ENCODE results near the gene STX7.

The STX7 gene

DNA sequence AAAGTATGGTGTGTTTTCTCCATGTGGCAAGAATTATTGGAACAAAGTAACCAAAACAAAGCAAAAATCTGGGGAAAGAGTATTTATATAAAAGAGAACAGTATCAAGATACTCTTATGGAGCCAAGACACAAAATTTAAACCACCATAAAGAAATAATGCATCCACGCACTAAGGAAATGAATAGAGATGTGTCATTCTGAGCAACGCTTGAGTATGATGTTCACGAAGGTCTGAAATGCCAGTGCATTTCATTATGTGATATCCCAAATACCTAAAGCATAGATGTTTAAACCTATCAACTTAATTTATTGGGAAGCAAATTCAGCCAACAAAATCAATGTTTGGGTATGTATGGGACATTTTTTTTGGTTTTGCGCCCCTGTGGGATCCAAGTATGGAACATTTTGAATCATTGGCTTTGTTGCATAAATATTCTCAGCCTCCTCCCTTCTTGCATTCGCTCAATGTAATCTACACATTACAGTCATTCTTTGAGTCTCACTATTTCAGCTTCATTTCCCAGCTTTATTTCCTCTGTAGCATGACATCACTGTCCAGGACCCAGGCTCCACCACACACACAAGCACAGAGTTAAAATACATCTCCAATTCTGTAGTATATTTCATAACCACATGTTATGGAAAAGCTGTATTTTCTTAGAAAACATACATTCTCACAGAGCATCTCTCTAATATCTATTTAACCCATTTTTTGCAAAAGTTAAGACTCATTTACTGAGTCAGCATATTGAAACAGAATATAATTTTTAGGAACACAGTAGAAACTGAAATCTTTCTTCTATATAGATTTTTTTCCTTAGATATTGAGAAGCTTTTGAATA is 100.0 kb downstream of the STX7 start:
- no peak for DNase-seq

DNA sequence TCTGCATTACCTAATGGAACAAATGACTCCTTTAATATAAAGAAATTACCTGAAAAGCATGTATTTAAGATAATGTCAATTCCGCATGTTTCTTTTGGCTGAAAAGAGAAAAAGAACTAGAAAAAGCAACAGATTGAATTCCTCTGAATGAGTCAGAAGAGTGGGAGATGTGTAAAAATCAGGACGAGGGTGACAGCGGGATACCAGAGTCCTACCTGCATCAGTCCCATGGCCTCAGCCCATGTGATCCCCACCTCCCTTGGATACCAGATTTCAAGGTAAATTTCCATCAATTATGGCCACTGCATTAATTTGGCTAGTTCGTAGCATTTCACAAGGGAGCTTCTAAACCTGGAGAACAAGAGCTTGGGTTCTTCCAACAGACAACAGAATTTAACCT is 101.6 kb downstream of the STX7 start:
- DNase-seq = no peak

GRCh38 chr6:132410830-132411229 is 102.1 kb downstream of the STX7 start:
- DNase-seq = no peak

GRCh38 chr6:132405143-132405915 is 107.6 kb downstream of the STX7 start:
- DNase-seq = no peak

- DNase-seq = no peak
Observed at GRCh38 chr6:132404736-132405135, 108.2 kb downstream of the STX7 start.

DNA sequence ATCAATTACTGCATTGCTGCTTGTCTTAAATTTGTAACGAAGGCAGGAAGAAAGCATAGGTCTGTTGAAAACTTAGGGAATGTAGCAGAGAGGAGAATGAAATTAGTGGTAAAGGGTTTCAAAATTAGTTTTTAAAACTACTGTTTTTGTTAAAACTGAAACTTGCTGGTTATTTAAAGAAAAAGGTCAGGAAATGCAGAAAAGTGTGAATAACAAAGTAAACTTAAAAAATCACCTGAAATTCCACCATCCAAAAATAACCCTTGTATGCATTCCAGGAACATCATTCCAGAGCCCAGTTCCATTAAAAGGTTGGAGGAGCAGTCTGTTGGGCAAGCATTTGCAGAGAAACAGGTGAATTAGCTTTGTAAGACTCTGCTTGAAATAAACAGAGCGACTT is 108.6 kb downstream of the STX7 start:
- DNase-seq = no peak

GRCh38 chr6:132401618-132402285 is 111.2 kb downstream of the STX7 start:
- DNase-seq = no peak

DNA sequence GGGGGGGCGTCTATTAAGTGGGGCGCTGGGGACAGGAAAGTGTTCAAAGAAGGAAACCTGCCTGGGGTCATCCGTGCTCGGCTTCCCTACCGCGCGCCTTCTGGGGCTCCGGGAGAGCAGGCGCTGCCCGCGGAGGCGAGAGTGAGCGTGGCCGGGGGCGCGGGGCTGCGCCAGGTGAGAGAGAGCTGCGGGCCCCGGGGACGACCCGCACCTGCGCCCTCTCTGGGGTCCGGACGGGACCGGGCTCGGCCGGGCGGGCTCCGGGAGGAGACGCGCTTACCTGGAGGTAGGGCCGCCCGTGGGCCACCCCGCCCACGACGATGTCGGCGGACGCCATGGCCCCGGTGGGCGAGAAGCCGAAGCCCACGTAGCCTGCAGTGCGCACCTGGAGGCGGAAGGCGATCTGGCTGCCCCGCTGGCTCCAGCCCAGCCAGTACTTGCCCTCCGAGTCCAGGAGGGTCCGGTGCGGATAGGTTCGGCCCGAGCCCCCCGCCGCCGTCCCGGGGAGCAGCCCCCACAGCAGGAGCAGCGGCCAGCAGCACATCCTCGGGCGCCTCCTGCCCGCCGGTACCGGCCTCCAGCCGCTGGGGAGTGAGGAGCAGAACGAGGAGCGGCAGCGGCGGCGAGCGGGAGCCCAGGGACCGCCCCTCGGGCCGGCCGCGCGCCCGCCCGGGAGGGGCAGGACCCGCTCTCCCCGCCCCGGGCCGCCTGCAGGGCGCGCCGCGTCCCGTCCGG is 111.9 kb downstream of the STX7 start, which contains the start of gene MOXD1:
Gene MOXD1 (minus strand): TSS at position 593 of the 735 bp plus-strand sequence. CDS start 49 bp downstream, at position 544.
- DNase-seq = no peak

DNA sequence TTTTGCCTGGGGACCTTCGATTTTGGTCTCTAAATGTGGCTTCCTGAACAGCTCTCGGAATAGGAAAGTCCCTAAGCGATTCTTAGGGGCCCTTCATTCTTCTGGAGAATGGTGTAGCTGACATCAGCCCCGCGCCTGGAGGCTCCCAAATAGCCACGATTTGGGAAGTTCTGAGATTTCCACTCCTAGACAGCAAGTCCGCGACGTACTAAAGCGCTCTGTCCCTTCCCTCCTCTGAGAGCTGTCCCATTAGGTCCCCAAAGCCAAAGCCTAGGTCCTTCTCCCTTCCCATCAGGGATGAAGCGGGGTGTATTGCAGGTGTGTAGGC is 112.4 kb downstream of the STX7 start:
- no peak for DNase-seq

- no peak for DNase-seq
Observed at GRCh38 chr6:132399376-132400074, 113.4 kb downstream of the STX7 start.
